NCI-H1048 (cell line): ENCODE measurements around the gene DCAF5.
"Not testable (repeated sequence)": the region's sequence is repeated elsewhere in the genome, so short reads cannot be mapped to it uniquely, and the experiment has no call there.

Experiments
- DNase-seq: peaks from one replicate; lab custom pipeline; 2025; lab: John Stamatoyannopoulos, UW

The DCAF5 gene

GRCh38 chr14:69066396-69067171 lies 86.3 kb downstream of the DCAF5 start:
- no peak for DNase-seq

GRCh38 chr14:69065934-69066333 lies 87.0 kb downstream of the DCAF5 start:
- DNase-seq, result not testable (repeated sequence)

- no peak for DNase-seq
These were observed 88.3 kb downstream of the DCAF5 start for GRCh38 chr14:69064596-69064995.

DNA sequence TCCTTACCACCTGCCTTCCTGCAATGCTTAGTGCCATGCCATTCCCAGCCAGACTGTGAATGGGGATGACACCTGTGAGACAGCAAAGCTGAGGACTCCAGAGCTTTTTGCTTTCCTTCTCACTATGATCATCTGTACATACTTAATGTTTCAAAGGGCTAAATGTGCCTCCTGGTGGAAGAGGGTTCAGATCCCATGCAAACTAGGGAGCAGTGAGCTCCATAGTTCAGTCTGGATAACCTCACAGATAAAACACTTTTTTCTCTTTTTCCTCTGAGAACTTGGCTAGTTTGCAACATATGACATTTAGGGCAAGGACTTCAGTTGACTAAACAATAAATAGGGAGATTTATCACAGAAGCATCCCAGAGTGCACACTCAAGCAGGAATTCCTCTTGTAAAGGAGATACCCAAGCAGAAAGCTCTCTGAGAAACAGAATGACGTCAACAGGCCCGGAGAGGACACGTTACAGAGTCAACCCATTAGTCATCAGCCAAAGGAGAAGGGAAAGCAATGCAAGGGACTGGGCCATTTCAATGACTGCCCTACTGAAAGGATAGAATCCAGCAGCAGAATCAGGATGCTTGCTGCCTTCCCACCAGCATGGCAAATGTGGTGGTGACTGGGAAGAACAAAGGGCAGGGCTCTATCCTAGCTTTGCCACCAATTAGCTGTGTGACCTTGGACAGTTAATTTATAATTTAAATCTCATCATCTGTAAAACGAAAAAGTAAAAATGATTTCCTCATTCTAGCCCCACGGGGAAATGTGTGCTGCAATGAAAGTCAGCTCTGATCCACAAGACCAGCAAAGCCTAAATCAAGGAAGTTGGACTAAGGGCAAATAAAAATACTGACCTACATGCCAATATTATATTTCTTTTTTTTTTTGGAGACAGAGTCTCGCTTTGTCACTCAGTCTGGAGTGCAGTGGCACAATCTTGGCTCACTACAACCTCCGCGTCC lies 93.0 kb downstream of the DCAF5 start:
- no peak for DNase-seq

- DNase-seq, result no peak
These were observed 96.7 kb downstream of the DCAF5 start for GRCh38 chr14:69055999-69056788.

- no peak for DNase-seq
These were observed 97.8 kb downstream of the DCAF5 start for GRCh38 chr14:69055125-69055524.

- no peak for DNase-seq
These were observed 98.9 kb downstream of the DCAF5 start for GRCh38 chr14:69054030-69054429.

- DNase-seq, result no peak
These were observed 100.7 kb downstream of the DCAF5 start for GRCh38 chr14:69052181-69052601.

DNA sequence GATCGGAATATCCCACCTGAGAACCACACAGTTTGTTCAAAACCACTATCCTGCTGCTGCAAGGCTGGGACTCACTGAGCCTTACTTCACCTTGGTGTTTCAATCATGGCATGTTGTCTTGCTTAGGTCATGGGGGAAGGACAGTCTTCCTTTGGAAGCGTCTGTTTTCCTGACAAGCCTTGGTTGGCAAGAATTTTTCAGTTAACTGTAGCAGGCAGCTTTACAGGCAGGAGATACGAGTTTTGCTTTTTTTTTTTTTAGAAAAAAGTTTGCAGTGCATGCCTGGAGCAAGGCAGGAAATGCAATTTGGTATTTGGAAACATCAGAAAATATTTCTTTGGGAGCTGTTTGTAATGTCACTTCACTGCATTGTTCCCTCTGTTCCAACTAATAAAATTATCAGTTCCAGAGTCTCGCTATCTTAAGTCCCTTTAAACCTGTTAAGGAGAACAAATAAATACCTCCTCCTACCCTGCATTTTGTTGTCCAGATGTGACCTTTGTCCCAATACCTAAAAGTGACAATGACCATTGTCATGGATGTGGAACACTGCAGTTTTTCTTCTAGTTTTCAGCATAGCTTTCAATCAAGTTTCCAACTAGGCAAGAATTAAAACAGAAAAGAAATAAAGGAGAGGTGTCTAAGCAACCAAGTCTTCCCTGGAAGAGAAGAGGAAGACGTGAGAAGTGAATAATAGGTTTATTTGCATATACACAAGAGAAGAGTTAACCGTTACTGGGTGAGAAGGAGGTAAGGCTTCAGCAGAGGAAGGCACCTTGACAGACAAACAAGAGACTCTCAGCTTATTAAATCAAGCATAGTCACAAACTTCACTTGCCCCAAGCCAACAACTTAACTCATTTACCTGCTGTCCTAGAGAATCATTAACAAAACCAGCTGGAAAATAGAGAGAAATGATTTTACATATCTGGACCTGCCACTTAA lies 102.4 kb downstream of the DCAF5 start:
- no peak for DNase-seq

- no peak for DNase-seq
These were observed 103.2 kb downstream of the DCAF5 start for GRCh38 chr14:69049675-69050074.

DNA sequence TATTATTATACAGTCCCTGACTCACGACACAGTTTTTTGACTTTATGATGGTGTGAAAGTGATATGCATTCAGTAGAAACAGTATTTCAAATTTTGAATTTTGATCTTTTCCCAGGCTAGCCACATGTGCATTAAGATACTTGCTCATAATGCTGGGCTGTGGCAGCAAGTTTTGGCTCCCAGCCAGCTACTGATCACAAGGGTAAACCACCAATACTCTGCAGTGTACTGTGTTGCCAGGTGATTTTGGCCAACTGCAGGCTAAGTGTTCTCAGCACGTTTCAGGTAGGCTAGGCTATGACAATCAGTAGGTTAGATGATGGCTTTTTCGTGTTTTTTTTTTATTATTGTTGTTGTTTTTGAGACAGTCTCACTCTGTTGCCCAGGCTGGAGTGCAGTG lies 104.5 kb downstream of the DCAF5 start:
- no peak for DNase-seq

GRCh38 chr14:69047255-69047654 lies 105.7 kb downstream of the DCAF5 start:
- DNase-seq, result no peak

DNA sequence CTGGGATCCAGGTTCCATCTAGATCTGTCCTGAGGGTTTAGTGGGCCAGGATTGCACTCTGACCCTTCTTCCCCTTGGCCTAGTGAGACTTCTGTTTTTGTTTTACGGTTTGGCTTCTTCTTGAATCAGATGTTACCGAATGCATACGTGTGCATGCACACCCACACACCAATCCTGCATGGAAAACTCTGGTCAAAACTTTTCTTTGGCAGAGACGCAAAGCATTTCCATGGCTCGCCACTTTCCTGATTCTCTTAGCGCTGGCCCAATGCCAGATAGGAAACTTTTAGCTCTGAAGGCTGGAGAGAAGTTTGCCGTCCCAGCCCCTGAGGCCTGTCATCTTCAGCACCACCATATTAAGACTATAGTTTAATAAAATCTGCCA lies 106.5 kb downstream of the DCAF5 start:
- no peak for DNase-seq

DNA sequence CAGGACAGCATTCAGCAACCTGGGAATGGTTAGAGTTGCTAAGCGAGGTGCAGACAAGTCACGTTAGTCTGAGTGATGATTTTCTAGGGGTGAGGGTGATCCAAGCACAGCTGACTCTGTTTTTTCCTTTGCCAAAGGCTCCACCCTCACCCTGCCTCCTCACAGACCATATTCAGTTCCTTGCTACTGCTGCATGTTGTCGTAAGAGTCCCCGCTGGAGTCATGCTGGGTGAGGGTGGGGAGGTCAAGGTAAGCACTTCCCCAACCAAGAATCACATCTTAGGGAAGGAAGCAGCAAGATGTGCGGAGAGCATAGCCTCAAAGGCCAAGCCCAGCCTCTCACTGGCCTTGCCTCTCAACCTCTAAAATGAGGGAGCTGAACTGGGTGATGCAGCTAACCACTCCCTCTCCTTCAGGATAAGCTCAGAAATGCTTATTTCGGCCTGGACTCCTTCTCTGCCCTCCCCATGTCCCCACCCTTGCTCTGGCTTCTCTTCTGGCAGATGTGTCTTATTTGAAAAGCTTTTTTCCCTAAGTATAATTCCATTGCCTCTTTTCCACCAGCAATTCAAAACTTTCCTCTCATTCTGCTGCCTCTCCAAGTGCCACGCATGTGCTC lies 107.0 kb downstream of the DCAF5 start:
- no peak for DNase-seq

DNA sequence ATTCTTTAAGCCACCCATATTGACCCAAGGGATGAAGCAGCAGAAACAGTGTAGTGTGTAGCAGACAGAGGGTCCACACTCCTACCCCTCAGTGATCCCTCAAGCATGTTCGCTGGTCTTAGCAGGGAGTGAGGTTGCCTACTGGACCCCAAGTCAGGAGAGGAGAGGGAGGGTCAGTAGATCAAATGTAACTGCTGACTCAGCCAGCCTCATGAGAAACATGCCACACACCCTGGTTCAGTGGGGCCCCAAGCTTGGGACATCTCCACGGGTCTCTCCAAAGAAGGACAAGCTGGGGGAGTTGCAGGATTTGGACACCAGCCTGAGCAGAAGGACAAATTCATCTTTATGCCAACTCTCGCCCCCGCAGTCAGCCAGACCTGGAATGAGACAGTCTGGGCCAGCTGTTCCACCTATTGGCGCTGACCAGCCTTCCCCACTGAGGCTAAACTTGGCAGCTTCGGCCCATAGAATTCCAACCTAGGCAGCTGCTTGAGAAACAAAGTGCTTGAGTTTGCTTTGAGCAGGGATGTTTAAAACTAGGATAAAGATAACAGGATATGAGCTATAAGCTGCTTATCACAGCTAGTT lies 107.9 kb downstream of the DCAF5 start:
- DNase-seq, result no peak

GRCh38 chr14:69044296-69044695 lies 108.6 kb downstream of the DCAF5 start:
- no peak for DNase-seq

- no peak for DNase-seq
These were observed 109.2 kb downstream of the DCAF5 start for GRCh38 chr14:69043596-69044260.

DNA sequence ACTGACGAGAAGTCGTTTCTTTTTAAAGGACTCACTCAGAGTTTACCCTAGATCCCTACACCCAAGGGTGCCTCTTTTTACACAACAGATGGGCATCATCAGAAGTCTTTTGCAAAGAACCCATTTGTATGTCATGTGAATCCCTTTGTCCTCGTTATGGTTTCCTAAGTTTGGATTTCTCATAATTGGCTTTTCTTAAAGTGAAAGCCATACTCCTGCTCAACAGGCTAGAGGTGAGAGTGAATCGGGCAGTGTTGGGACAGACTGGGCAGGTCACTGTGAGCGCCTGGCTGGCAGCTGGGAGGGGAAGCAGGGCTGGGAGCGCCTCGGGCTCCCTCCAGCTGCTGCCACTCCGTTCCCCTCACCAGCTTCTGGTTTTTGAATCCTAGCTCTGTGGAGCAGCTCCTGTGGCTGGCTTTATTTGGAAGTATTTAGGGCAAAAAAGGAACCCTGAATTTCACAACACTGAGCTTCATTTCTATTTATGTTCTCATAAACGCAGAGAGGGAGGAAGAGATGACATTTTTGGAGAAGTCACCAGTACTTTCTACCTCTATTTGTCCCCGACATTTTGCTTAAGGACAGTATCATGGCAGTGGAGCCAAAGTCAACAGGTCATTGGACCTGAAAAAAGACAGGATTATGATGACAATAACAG lies 110.0 kb downstream of the DCAF5 start:
- DNase-seq, result no peak

GRCh38 chr14:69042299-69042698 lies 110.6 kb downstream of the DCAF5 start:
- no peak for DNase-seq
